HUES48 (cell line): ENCODE measurements around the gene XIAP.
"Not testable (repeated sequence)": the region's sequence is repeated elsewhere in the genome, so short reads cannot be mapped to it uniquely, and the experiment has no call there.

ENCODE experiments used
- H3K27ac ChIP-seq: one replicate; pipeline ENCODE4 v1.7.0; 2013; ENCODE audit warnings: low read depth, low read length, inconsistent platforms
- H3K27me3 ChIP-seq: 2 replicates; pipeline ENCODE4 v1.6.1; 2013; ENCODE audit warnings: mild to moderate bottlenecking, low read length; ENCODE audit not compliant: control insufficient read depth, insufficient read depth
- H3K36me3 ChIP-seq: 2 replicates; pipeline ENCODE4 v1.6.1; 2013; ENCODE audit warnings: low read length; ENCODE audit not compliant: control insufficient read depth, insufficient read depth
- H3K4me1 ChIP-seq: 2 replicates; pipeline ENCODE4 v1.6.1; 2013; ENCODE audit warnings: mild to moderate bottlenecking, low read length; ENCODE audit not compliant: control insufficient read depth, insufficient read depth
- H3K4me3 ChIP-seq: 2 replicates; pipeline ENCODE4 v1.5.1; 2013; ENCODE audit warnings: mild to moderate bottlenecking, low read depth, low read length
- H3K9ac ChIP-seq: 2 replicates; pipeline ENCODE4 v1.6.1; 2013; ENCODE audit warnings: mild to moderate bottlenecking, low read depth, low read length, moderate library complexity
- H3K9me3 ChIP-seq: 2 replicates; pipeline ENCODE4 v1.6.1; 2013; ENCODE audit warnings: low read length; ENCODE audit not compliant: control insufficient read depth, insufficient read depth

Gene XIAP

DNA sequence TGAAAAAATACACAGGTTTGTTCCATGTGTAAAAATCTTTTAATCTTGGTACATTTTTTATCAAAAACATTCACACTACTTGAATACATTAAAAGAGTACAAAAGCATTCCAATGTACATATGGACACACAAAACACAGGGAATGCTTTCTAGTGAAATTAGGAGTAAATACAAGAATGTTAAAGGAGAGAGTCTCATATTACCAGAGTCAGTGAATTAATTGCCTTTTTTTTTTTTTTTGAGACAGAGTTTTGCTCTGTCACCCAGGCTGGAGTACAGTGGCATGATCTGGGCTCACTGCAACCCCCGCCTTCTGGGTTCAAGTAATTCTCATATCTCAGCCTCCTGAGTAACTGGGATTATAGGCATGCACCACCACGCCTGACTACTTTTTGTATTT is 17.0 kb downstream of the XIAP start:
- H3K4me1 ChIP-seq = no peaks in the 10 kb centered on the region
- no peak overlapping the region for H3K27ac ChIP-seq

DNA sequence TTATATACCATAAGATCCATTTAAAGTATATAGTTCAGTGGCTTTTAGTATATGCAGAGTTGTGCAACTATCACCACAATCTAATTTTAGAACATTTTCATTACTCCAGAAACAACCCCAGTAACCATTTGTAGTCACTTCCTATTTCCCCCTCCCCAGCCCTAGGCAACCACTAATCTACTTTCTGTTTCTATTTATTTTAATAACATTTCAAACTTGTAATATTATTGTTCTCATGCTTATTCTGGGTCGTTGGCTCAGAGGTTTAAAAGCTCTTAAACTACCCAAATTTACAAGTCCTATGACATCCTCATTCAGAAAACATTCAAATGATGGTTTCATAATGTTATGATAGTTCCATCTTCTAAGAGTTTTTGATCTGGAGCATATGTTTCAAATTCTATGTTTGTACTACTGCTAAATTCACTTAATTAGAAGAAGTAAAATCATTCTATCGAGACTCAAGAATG is 18.4 kb downstream of the XIAP start:
- no peaks in the 10 kb centered on the region for H3K9me3 ChIP-seq
- no peak overlapping the region for H3K27ac ChIP-seq
- H3K9ac ChIP-seq = no peak overlapping the region
- H3K4me1 ChIP-seq = no peaks in the 10 kb centered on the region
- H3K27me3 ChIP-seq = no peaks in the 10 kb centered on the region
- no peaks in the 10 kb centered on the region for H3K36me3 ChIP-seq
- no peak overlapping the region for H3K4me3 ChIP-seq

More for the DNA sequence above, 17.0 kb downstream of the XIAP start:
- Histone ChIP-seq H3K27me3 (no peaks in the 10 kb centered on the region), H3K9me3 (no peaks in the 10 kb centered on the region), H3K36me3 (no peaks in the 10 kb centered on the region), H3K4me3 (no peak overlapping the region), H3K9ac (no peak overlapping the region)

DNA sequence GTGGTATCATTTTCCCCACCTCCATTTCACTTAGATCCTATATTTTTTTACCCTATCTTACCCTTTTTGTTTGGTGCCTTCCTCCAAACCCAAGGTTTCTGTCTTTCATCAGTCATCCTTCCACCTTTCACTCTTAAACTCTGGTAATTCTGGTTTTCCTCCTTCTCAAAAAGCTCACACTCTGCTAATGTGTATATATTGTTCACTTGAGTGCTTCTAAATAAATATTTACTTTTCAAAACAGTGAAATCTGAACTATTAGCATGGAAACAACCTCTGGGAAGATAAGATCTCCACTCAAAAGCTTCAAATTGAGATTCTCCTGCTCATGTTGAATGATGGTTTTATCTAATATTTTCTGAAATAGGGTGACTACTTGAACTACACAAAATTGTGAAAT is 21.5 kb downstream of the XIAP start:
- Histone ChIP-seq H3K27ac (no peak overlapping the region), H3K4me3 (no peak overlapping the region), H3K36me3 (peaks cover 10% of the 10 kb centered on the region), H3K9me3 (no peaks in the 10 kb centered on the region), H3K9ac (no peak overlapping the region), H3K27me3 (no peaks in the 10 kb centered on the region), H3K4me1 (no peaks in the 10 kb centered on the region)

DNA sequence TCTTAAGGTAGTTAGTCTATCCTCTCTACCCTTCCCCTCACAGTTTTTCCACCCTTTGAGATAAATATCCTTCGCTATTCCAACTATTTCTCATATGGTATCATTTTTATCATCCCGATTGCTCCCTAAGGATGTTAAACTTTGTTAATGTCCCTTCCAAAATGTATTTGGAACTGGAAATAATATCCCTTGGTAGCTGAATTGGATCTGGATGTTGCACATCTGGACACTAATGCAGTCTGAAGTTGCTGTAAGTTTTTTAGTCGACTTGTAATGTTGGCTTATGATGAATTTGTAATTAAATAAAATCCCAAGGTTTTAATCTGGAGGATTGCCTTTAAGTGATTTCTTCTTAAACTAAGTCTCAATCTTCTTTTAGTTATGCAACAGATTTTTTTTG is 22.5 kb downstream of the XIAP start:
- no peaks in the 10 kb centered on the region for H3K9me3 ChIP-seq
- H3K27ac ChIP-seq = no peak overlapping the region
- no peaks in the 10 kb centered on the region for H3K27me3 ChIP-seq
- no peak overlapping the region for H3K9ac ChIP-seq
- H3K4me3 ChIP-seq = no peak overlapping the region
- H3K4me1 ChIP-seq = no peaks in the 10 kb centered on the region
- peaks cover 14% of the 10 kb centered on the region for H3K36me3 ChIP-seq

DNA sequence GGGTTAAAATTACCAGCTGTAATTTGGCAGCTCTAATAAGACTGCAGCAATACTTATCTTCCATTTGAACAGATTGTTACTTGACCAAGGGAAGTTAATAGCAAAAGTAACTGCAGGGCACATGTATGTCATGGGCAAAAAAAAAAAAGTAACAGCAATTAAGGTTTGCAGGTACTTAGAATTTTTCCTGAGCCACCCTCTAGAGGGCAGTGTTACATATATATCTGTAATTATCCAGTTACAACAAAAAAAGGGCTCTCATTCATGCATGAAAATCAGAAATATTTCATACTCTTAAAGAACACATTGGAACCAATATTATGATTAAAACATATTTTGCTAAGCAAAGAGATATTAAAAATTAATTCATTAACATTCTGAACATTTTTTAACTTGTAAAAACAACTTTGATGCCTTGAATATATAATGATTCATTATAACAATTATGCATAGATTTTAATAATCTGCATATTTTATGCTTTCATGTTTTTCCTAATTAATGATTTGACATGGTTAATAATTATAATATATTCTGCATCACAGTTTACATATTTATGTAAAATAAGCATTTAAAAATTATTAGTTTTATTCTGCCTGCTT is 25.1 kb downstream of the XIAP start:
- Histone ChIP-seq H3K9ac (no peak overlapping the region), H3K27me3 (no peaks in the 10 kb centered on the region), H3K4me1 (no peaks in the 10 kb centered on the region), H3K9me3 (no peaks in the 10 kb centered on the region), H3K36me3 (peaks cover 26% of the 10 kb centered on the region), H3K4me3 (no peak overlapping the region), H3K27ac (no peak overlapping the region)

DNA sequence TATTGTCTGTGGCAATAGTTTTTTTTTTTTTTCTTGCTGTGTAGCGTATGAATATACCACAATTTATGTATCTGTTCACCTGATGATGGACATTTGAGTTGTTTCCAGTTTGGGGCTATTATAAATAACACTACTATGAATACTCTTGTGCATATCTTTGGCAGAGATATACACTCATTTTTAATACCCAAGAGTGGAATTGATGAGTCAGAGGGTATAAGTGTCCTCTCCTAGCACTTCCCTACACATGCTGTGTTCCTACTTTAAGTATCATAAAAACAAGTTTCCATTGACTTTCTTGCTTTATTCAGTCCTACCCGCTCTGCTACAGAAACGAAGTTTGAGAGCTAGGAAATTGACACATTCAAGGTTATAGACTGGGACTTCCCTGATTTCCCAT is 39.8 kb downstream of the XIAP start:
- no peak overlapping the region for H3K9ac ChIP-seq
- no peaks in the 10 kb centered on the region for H3K4me1 ChIP-seq
- no peak overlapping the region for H3K27ac ChIP-seq
- peaks cover 48% of the 10 kb centered on the region for H3K36me3 ChIP-seq
- H3K9me3 ChIP-seq = no peaks in the 10 kb centered on the region
- H3K4me3 ChIP-seq = no peak overlapping the region
- no peaks in the 10 kb centered on the region for H3K27me3 ChIP-seq

DNA sequence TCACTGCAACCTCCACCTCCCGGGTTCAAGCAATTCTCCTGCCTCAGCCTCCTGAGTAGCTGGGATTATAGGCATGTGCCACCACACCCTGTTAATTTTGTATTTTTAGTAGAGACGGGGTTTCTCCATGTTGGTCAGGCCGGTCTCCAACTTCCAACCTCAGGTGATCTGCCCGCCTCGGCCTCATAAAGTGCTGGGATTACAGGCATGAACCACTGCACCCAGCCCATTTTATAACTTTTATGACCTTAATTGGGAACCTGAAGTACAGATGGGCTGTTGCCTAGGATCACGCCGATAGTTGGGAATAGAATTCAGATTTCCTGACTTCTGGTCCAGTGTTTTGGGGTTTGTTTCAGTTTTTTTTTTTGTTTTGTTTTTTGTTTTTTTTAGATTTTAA is 43.4 kb downstream of the XIAP start:
- not testable (repeated sequence) for H3K27me3 ChIP-seq, H3K27ac ChIP-seq, H3K9ac ChIP-seq, H3K4me1 ChIP-seq, H3K4me3 ChIP-seq, H3K9me3 ChIP-seq
- H3K36me3 ChIP-seq = peaks cover 62% of the 10 kb centered on the region

DNA sequence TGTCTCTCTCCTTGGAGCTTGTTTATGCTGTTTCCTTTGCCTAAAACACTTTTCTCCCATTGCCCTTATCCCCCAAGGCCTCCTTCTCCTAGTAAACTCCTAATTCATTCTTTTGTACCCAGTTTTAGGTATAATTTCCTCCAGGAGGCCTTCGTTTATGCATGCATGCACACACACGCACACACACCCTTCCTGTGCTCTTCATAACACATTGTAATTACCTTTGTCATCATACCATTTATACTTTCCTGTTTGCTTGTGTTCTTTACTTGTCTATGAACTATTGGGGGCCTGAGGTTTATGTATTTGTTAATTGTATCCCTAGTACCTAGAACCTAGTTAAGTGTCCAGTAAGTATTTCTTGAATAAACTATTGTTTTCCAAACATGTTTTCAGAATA is 45.5 kb downstream of the XIAP start:
- Histone ChIP-seq H3K4me1 (no peaks in the 10 kb centered on the region), H3K9me3 (no peaks in the 10 kb centered on the region), H3K27ac (no peak overlapping the region), H3K36me3 (peaks cover 56% of the 10 kb centered on the region), H3K4me3 (no peak overlapping the region), H3K27me3 (no peaks in the 10 kb centered on the region), H3K9ac (no peak overlapping the region)

DNA sequence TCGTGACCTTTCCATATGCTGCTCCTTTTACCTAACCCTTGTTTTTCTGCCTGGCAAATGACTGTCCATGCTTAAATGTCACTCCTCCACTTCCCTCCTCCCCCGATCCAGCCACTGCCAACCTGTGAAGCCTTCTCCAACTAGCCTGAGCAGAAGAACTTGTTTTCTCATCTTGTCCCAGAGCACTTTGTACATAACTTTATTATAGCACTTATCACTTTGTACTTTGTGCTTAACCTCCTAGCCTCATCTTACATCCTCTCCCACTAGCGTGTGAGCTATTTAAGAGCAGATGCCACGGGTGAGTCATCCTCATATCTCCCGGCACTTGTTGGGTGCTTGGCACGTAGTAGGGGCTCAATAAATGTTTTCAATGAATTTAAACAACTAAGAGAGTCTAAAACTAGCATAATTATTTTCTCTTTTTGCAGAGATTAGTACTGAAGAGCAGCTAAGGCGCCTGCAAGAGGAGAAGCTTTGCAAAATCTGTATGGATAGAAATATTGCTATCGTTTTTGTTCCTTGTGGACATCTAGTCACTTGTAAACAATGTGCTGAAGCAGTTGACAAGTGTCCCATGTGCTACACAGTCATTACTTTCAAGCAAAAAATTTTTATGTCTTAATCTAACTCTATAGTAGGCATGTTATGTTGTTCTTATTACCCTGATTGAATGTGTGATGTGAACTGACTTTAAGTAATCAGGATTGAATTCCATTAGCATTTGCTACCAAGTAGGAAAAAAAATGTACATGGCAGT is 46.9 kb downstream of the XIAP start:
- Histone ChIP-seq H3K9ac (no peak overlapping the region), H3K9me3 (no peaks in the 10 kb centered on the region), H3K4me3 (no peak overlapping the region), H3K27ac (no peak overlapping the region), H3K36me3 (peaks cover 47% of the 10 kb centered on the region), H3K4me1 (no peaks in the 10 kb centered on the region), H3K27me3 (no peaks in the 10 kb centered on the region)

DNA sequence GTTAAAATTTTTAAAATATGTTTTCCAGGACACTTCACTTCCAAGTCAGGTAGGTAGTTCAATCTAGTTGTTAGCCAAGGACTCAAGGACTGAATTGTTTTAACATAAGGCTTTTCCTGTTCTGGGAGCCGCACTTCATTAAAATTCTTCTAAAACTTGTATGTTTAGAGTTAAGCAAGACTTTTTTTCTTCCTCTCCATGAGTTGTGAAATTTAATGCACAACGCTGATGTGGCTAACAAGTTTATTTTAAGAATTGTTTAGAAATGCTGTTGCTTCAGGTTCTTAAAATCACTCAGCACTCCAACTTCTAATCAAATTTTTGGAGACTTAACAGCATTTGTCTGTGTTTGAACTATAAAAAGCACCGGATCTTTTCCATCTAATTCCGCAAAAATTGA is 49.7 kb downstream of the XIAP start:
- no peaks in the 10 kb centered on the region for H3K9me3 ChIP-seq
- H3K27me3 ChIP-seq = no peaks in the 10 kb centered on the region
- H3K9ac ChIP-seq = no peak overlapping the region
- H3K4me3 ChIP-seq = no peak overlapping the region
- H3K27ac ChIP-seq = no peak overlapping the region
- H3K4me1 ChIP-seq = no peaks in the 10 kb centered on the region
- peaks cover 41% of the 10 kb centered on the region for H3K36me3 ChIP-seq

DNA sequence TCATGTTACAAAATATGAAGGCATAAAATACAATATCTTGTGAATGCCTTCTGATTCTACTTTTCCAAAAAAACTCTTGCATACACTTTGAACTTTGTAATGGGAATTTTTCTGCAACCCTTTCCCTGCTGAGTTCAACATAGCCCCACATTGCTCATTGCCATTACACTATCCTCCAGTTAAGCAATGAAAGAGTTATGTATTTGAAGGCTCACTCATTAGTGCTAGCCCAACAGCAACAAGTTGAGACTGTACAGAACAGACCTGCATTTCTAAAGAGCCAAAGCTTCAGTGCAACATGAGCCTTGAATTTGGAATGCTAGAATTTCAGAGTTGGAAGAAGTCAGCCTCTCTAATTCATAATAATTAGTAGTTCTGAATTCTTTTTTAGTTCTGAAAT is 57.2 kb downstream of the XIAP start:
- H3K27me3 ChIP-seq = no peaks in the 10 kb centered on the region
- 0 out of 2 replicates have a peak, but pooled peaks cover 1% of the 10 kb centered on the region for H3K36me3 ChIP-seq
- no peaks in the 10 kb centered on the region for H3K9me3 ChIP-seq
- no peak overlapping the region for H3K27ac ChIP-seq
- H3K4me3 ChIP-seq = no peak overlapping the region
- no peaks in the 10 kb centered on the region; the same call in 1 of the 2 replicates for H3K4me1 ChIP-seq
- no peak overlapping the region for H3K9ac ChIP-seq
